Measurements from ENCODE around the gene MGLL. TPM values are rescaled to one million over a fixed set of nuclear protein-coding genes. Genes with fewer than 3 reads are reported as not detected.

Gene MGLL
- total RNA-seq, 1 experiment from 2014 or later: 12.6 TPM

GRCh38 chr3:127731546-127732289 lies 90.6 kb downstream of the MGLL start:
- H3K4me3 Mint-ChIP-seq (ENCODE audit: unreplicated experiment): no peak overlapping the region
- BruUV-seq (replicated peaks): no TSS peak
- TF ChIP-seq CTCF (IDR thresholded peaks at IDR 0.05; ENCODE audit: unreplicated experiment): no peak
- ChIA-PET POLR2A (interaction anchor here (0.6 kb wide), 1 partner anchor 155 kb away, joined by 3 read pairs; no protein-coding TSS in a partner anchor), CTCF (interaction anchor here (0.6 kb wide), 1 partner anchor 80 kb away, joined by 5 read pairs; no protein-coding TSS in a partner anchor)
- DNase-seq (ENCODE audit: unreplicated experiment): no peak
- H3K36me3 Mint-ChIP-seq (ENCODE audit: insufficient read depth, unreplicated experiment): no peaks in the 10 kb centered on the region
- intact Hi-C loops (cut with micrococcal nuclease): no loop called here
- H3K9me3 Mint-ChIP-seq (ENCODE audit: unreplicated experiment): no peaks in the 10 kb centered on the region
- H3K27me3 Mint-ChIP-seq (ENCODE audit: insufficient read depth, unreplicated experiment): no peaks in the 10 kb centered on the region
- H3K27ac Mint-ChIP-seq (ENCODE audit: low read depth, unreplicated experiment): no peak overlapping the region
- H3K4me1 Mint-ChIP-seq (ENCODE audit: insufficient read depth, unreplicated experiment): peaks cover 19% of the 10 kb centered on the region

GRCh38 chr3:127730666-127731295 lies 91.5 kb downstream of the MGLL start:
- POLR2A ChIA-PET: no interaction called here
- no peak for TF ChIP-seq CTCF (IDR thresholded peaks at IDR 0.05; ENCODE audit: unreplicated experiment)
- intact Hi-C loops (cut with micrococcal nuclease): no loop called here
- CTCF ChIA-PET: no interaction called here
- Mint-ChIP-seq H3K9me3 (ENCODE audit: unreplicated experiment) (no peaks in the 10 kb centered on the region), H3K27ac (ENCODE audit: low read depth, unreplicated experiment) (no peak overlapping the region), H3K36me3 (ENCODE audit: insufficient read depth, unreplicated experiment) (no peaks in the 10 kb centered on the region), H3K4me3 (ENCODE audit: unreplicated experiment) (no peak overlapping the region), H3K4me1 (ENCODE audit: insufficient read depth, unreplicated experiment) (peaks cover 16% of the 10 kb centered on the region), H3K27me3 (ENCODE audit: insufficient read depth, unreplicated experiment) (no peaks in the 10 kb centered on the region)
- DNase-seq (ENCODE audit: unreplicated experiment): no peak
- no TSS peak for BruUV-seq (replicated peaks)

GRCh38 chr3:127730171-127730570 lies 92.1 kb downstream of the MGLL start:
- intact Hi-C loops (cut with micrococcal nuclease): no loop called here
- no peaks in the 10 kb centered on the region for H3K36me3 Mint-ChIP-seq (ENCODE audit: insufficient read depth, unreplicated experiment)
- BruUV-seq (replicated peaks): no TSS peak
- no peak for DNase-seq (ENCODE audit: unreplicated experiment)
- POLR2A ChIA-PET: no interaction called here
- H3K27me3 Mint-ChIP-seq (ENCODE audit: insufficient read depth, unreplicated experiment): no peaks in the 10 kb centered on the region
- CTCF ChIA-PET: no interaction called here
- no peaks in the 10 kb centered on the region for H3K9me3 Mint-ChIP-seq (ENCODE audit: unreplicated experiment)
- TF ChIP-seq CTCF (IDR thresholded peaks at IDR 0.05; ENCODE audit: unreplicated experiment): no peak
- peaks cover 10% of the 10 kb centered on the region for H3K4me1 Mint-ChIP-seq (ENCODE audit: insufficient read depth, unreplicated experiment)
- no peak overlapping the region for H3K4me3 Mint-ChIP-seq (ENCODE audit: unreplicated experiment)
- H3K27ac Mint-ChIP-seq (ENCODE audit: low read depth, unreplicated experiment): no peak overlapping the region

GRCh38 chr3:127729556-127730056 lies 92.7 kb downstream of the MGLL start:
- ChIA-PET CTCF (no interaction called here), POLR2A (no interaction called here)
- Mint-ChIP-seq H3K27ac (ENCODE audit: low read depth, unreplicated experiment) (no peak overlapping the region), H3K27me3 (ENCODE audit: insufficient read depth, unreplicated experiment) (no peaks in the 10 kb centered on the region), H3K4me3 (ENCODE audit: unreplicated experiment) (no peak overlapping the region), H3K36me3 (ENCODE audit: insufficient read depth, unreplicated experiment) (no peaks in the 10 kb centered on the region), H3K9me3 (ENCODE audit: unreplicated experiment) (no peaks in the 10 kb centered on the region), H3K4me1 (ENCODE audit: insufficient read depth, unreplicated experiment) (peaks cover 4% of the 10 kb centered on the region)
- DNase-seq (ENCODE audit: unreplicated experiment): no peak
- TF ChIP-seq CTCF (IDR thresholded peaks at IDR 0.05; ENCODE audit: unreplicated experiment): no peak
- intact Hi-C loops (cut with micrococcal nuclease): no loop called here
- BruUV-seq (replicated peaks): no TSS peak

Measured in MCF 10A (cell line).